ENCODE measurements around the gene STAM. TPM values are rescaled to one million over a fixed set of nuclear protein-coding genes. Genes with fewer than 3 reads are reported as not detected.
A peak's percentile ranks its signal among the peaks of the same experiment; 100 is the strongest.
"Not testable (repeated sequence)": the region's sequence is repeated elsewhere in the genome, so short reads cannot be mapped to it uniquely, and the experiment has no call there.

Gene STAM
- total RNA-seq, 4 donors from 2014 or later: 3.6 to 31.5 (median 19.9) TPM

- intact Hi-C loops (cut with DNase I; ENCODE audit: low total_unique reads): no loop called here
These were observed 26.7 kb upstream of the STAM start, which contains the start of gene HACD1 for GRCh38 chr10:17617031-17617911. HACD1 (minus strand) TSS chr10:17617374; CDS start chr10:17617339, 35 bp downstream.

GRCh38 chr10:17622061-17622460 is 21.9 kb upstream of the STAM start:
- Histone ChIP-seq H3K36me3 (no peaks in the 10 kb centered on the region), H3K27me3 (no peaks in the 10 kb centered on the region), H3K9me3 (no peaks in the 10 kb centered on the region), H3K4me3 (no peak overlapping the region), H3K27ac (no peak overlapping the region), H3K4me1 (no peaks in the 10 kb centered on the region)
- no peak for DNase-seq
- intact Hi-C loops (cut with DNase I; ENCODE audit: low total_unique reads): no loop called here
- TF ChIP-seq, protein P1, sequence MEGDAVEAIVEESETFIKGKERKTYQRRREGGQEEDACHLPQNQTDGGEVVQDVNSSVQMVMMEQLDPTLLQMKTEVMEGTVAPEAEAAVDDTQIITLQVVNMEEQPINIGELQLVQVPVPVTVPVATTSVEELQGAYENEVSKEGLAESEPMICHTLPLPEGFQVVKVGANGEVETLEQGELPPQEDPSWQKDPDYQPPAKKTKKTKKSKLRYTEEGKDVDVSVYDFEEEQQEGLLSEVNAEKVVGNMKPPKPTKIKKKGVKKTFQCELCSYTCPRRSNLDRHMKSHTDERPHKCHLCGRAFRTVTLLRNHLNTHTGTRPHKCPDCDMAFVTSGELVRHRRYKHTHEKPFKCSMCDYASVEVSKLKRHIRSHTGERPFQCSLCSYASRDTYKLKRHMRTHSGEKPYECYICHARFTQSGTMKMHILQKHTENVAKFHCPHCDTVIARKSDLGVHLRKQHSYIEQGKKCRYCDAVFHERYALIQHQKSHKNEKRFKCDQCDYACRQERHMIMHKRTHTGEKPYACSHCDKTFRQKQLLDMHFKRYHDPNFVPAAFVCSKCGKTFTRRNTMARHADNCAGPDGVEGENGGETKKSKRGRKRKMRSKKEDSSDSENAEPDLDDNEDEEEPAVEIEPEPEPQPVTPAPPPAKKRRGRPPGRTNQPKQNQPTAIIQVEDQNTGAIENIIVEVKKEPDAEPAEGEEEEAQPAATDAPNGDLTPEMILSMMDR (IDR thresholded peaks at IDR 0.05): no peak
- TF ChIP-seq POLR2A (IDR thresholded peaks at IDR 0.05): no peak

More at GRCh38 chr10:17617031-17617911, 26.7 kb upstream of the STAM start, which contains the start of gene HACD1:
- Histone ChIP-seq H3K27ac (peak within 1 kb of the TSS; percentile 79 to 82), H3K9me3 (no peaks in the 10 kb centered on the region), H3K27me3 (no peaks in the 10 kb centered on the region), H3K4me1 (no peaks in the 10 kb centered on the region), H3K4me3 (peak within 1 kb of the TSS; percentile 55 to 71), H3K36me3 (no peaks in the 10 kb centered on the region)
- TF ChIP-seq POLR2A (IDR thresholded peaks at IDR 0.05): peak in 1 of 2 donors; percentile 44
- TF ChIP-seq, protein P1 (IDR thresholded peaks at IDR 0.05): peak in 1 of 4 experiments; percentile 41
- DNase-seq: peak; percentile 48 to 61

DNA sequence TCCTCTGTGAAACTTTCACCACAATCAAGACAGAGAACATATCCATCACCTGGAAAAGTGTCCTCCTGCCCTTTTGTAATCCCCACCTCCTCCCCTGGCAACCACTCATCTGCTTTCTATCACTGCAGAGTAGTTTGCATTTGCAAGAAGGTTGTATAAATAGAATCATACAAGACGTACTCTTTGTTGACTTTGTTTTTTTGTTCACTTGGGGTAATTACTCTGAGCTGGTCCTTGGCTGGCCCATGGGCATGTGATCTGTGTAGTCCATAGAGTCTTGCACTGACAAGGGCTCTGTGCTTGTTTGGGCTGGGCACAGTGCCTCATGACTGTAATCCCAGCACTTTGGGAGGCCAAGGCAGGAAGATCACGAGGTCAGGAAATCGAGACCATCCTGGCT is 19.0 kb upstream of the STAM start:
- Histone ChIP-seq H3K36me3 (no peaks in the 10 kb centered on the region), H3K9me3 (no peaks in the 10 kb centered on the region), H3K4me3 (no peak overlapping the region), H3K4me1 (no peaks in the 10 kb centered on the region), H3K27ac (no peak overlapping the region), H3K27me3 (no peaks in the 10 kb centered on the region)
- no peak for DNase-seq
- intact Hi-C loops (cut with DNase I; ENCODE audit: low total_unique reads): no loop called here
- TF ChIP-seq, protein P1 (IDR thresholded peaks at IDR 0.05): no peak
- no peak for TF ChIP-seq POLR2A (IDR thresholded peaks at IDR 0.05)

- H3K36me3 ChIP-seq: no peaks in the 10 kb centered on the region
- no peak overlapping the region for H3K27ac ChIP-seq
- no peaks in the 10 kb centered on the region for H3K9me3 ChIP-seq
- intact Hi-C loops (cut with DNase I; ENCODE audit: low total_unique reads): no loop called here
- H3K4me3 ChIP-seq: no peak overlapping the region
- no peaks in the 10 kb centered on the region for H3K4me1 ChIP-seq
- TF ChIP-seq, protein P1 (IDR thresholded peaks at IDR 0.05): no peak
- TF ChIP-seq POLR2A (IDR thresholded peaks at IDR 0.05): no peak
- no peaks in the 10 kb centered on the region for H3K27me3 ChIP-seq
- no peak for DNase-seq
These were observed 17.3 kb upstream of the STAM start for GRCh38 chr10:17626656-17627055.

DNA sequence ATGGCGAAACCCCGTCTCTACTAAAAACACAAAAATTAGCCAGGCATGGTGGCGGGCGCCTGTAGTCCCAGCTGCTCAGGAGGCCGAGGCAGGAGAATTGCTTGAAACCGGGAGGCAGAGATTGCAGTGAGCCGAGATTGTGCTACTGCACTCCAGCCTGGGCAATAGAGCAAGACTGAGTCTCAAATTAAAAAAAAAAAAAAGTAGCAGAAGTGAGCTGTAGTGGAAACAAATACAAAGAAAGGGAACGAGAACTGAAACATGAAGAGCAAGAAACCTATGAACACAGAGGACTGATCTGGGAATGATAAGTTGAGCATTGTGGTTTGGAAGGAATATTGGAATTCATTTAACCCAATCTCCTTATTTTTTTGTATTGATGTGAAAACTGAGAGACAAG is 11.4 kb upstream of the STAM start:
- DNase-seq; intact Hi-C loops (cut with DNase I; ENCODE audit: low total_unique reads); H3K4me1 ChIP-seq: not testable (repeated sequence)

More for the DNA sequence above, 11.4 kb upstream of the STAM start:
- not testable (repeated sequence) for H3K4me3 ChIP-seq, H3K36me3 ChIP-seq, H3K9me3 ChIP-seq, H3K27ac ChIP-seq, H3K27me3 ChIP-seq
